ENCODE measurements around the gene MCTP1.

- TF ChIP-seq CREB5 (CRISPR knock-in tag; IDR thresholded peaks at IDR 0.05; ENCODE audit: low read depth): no peak
- no peak for TF ChIP-seq ZFP3 (CRISPR knock-in tag; IDR thresholded peaks at IDR 0.05)
These were observed 214.9 kb downstream of the MCTP1 start for GRCh38 chr5:95069948-95070347.

All from SK-N-SH treated with all-trans-retinoic acid at 6 μM for 48 hours (cell line).